ENCODE results near the gene FNDC3B. TPM values are rescaled to one million over a fixed set of nuclear protein-coding genes. Genes with fewer than 3 reads are reported as not detected.
A peak's percentile ranks its signal among the peaks of the same experiment; 100 is the strongest.

FNDC3B gene
- total and polyA plus RNA-seq, 9 of the 15 experiments (the other 6 are each of a cell fraction or from before 2014, with no cell fraction given): 7.0 to 35.8 (median 16.2) TPM

DNA sequence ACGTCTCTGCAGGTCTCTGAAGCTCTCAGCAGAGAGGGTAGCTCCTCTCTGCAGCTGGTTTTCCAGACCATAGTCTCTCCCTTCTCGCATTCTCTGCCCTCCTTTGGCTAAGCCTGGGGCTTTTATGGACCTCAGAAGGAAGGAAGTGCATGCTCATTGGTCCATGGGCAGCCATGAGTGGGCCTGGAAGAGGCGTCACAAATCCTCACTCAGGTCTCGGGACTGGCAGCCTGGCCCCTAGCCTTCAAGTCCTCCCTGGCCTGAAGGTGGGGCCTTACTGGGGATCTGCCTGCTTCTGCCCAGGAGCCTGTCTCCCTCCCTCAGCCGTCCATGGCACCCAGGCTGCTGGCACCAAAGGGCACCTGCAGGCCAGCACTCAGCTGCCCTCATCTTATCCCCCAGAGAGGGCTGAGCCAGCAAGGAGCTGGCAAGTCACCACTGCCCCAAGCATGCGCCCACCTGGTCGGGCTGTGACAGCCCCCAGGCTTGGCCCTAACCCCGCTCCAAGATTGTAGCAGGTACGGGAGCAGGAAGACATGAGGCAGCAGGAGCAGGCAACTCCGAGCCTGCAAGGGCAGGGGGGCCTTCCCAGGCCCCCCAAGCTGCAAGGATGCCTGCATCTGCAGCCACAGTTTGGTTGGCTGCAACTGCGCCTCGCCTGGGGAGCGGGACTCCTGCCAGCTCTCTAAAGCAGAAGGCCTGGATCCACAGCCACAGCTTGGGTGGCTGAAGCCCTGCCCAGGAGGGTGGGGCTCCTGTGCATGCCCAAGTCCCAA is 371.5 kb downstream of the FNDC3B start:
- no peak for FAIRE-seq
- 17% methylated on average over 13 of the region's 13 CpGs for WGBS (ENCODE audit: insufficient coverage, low coverage, missing lambda C conversion rate)
- no peaks in the 10 kb centered on the region for H3K9me3 ChIP-seq (replicated peaks; ENCODE audit: control insufficient read depth, insufficient read depth, low read depth, low read length)

More for the DNA sequence above, 371.5 kb downstream of the FNDC3B start:
- in situ Hi-C loops (cut with MboI): no loop called here
- Histone ChIP-seq H3K9ac (ENCODE audit: insufficient read depth in 1 of 2, low read depth in 2 of 2, low read length in 2 of 2) (no peak overlapping the region), H3K4me1 (replicated peaks in 1 of 2; ENCODE audit: control insufficient read depth in 2 of 2, insufficient read depth in 2 of 2, low read length in 2 of 2) (peaks cover 0 to 8% of the 10 kb centered on the region in 2 experiments; a peak in 1 of 5 replicates), H3K27ac (ENCODE audit: extremely low read depth, low read depth, low read length) (no peak overlapping the region), H3K27me3 (ENCODE audit: control insufficient read depth in 2 of 2, insufficient read depth in 2 of 2, low read length in 2 of 2) (peaks cover 8 to 17% of the 10 kb centered on the region in 2 experiments; a peak in 4 of 5 replicates), H4K20me1 (replicated peaks; ENCODE audit: control insufficient read depth, insufficient read depth, low read length) (no peaks in the 10 kb centered on the region), H3K4me3 (no peak overlapping the region), H3K9me1 (ENCODE audit: control insufficient read depth, insufficient read depth, low read length) (no peaks in the 10 kb centered on the region), H3K36me3 (ENCODE audit: control insufficient read depth, insufficient read depth, low read length) (no peaks in the 10 kb centered on the region), H3K4me2 (ENCODE audit: insufficient read depth, low read length) (no peak overlapping the region), H2AFZ (ENCODE audit: low read depth, low read length) (no peak overlapping the region), H3K79me2 (ENCODE audit: control insufficient read depth, insufficient read depth, low read length) (no peaks in the 10 kb centered on the region)
- ChIA-PET POLR2A (interaction anchor here (0.6 kb wide), 2 partner anchors 19 to 572 kb away, joined by 3 read pairs; no protein-coding TSS in a partner anchor), CTCF (ENCODE audit: low intra/inter-chr PET ratio) (no interaction called here)
- DNase-seq (ENCODE audit: extremely low read depth in 1 of 4, low spot score in 3 of 4) (no peak), ATAC-seq (peak; percentile 45; the same call in 1 of the 3 replicates)
- intact Hi-C loops (cut with micrococcal nuclease): loop anchor here (5.0 kb wide), 1 partner anchor 186 kb away; no protein-coding TSS in a partner anchor
- TF ChIP-seq, protein P1, sequence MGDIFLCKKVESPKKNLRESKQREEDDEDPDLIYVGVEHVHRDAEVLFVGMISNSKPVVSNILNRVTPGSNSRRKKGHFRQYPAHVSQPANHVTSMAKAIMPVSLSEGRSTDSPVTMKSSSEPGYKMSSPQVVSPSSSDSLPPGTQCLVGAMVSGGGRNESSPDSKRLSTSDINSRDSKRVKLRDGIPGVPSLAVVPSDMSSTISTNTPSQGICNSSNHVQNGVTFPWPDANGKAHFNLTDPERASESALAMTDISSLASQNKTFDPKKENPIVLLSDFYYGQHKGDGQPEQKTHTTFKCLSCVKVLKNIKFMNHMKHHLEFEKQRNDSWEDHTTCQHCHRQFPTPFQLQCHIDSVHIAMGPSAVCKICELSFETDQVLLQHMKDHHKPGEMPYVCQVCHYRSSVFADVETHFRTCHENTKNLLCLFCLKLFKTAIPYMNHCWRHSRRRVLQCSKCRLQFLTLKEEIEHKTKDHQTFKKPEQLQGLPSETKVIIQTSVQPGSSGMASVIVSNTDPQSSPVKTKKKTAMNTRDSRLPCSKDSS (IDR thresholded peaks at IDR 0.05; ENCODE audit: low read depth, partially characterized antibody): no peak
- no peak for TF ChIP-seq FUS (optimal IDR thresholded peaks at IDR 0.05; ENCODE audit: low read depth, low read length)
- no peak for TF ChIP-seq ZNF3 (CRISPR knock-in tag; IDR thresholded peaks at IDR 0.05)
- no peak for TF ChIP-seq ZNF699 (CRISPR knock-in tag; IDR thresholded peaks at IDR 0.05; ENCODE audit: insufficient replicate concordance)
- no peak for TF ChIP-seq ZNF124 (CRISPR knock-in tag; IDR thresholded peaks at IDR 0.05)
- no peak for TF ChIP-seq ZNF408 (CRISPR knock-in tag; IDR thresholded peaks at IDR 0.05; ENCODE audit: low read depth)
- TF ChIP-seq ILF3 (IDR thresholded peaks at IDR 0.05; ENCODE audit: borderline replicate concordance): no peak
- no peak for TF ChIP-seq MYNN (IDR thresholded peaks at IDR 0.05)
- no peak for TF ChIP-seq MYNN (CRISPR knock-in tag; IDR thresholded peaks at IDR 0.05)
- TF ChIP-seq SETDB1 (IDR thresholded peaks at IDR 0.05; ENCODE audit: low read length): no peak
- no peak for TF ChIP-seq POLR3G (IDR thresholded peaks at IDR 0.05; ENCODE audit: extremely low read depth, insufficient read length, insufficient replicate concordance)
- TF ChIP-seq PCBP2 (IDR thresholded peaks at IDR 0.05; ENCODE audit: low read depth, low read length, poor library complexity, severe bottlenecking): no peak
- TF ChIP-seq RB1 (IDR thresholded peaks at IDR 0.05; ENCODE audit: low read depth): no peak
- TF ChIP-seq OTX1 (CRISPR knock-in tag; IDR thresholded peaks at IDR 0.05): no peak
- no peak for TF ChIP-seq NFRKB (IDR thresholded peaks at IDR 0.05; ENCODE audit: low read depth)
- TF ChIP-seq ZNF551 (CRISPR knock-in tag; IDR thresholded peaks at IDR 0.05): no peak
- no peak for TF ChIP-seq RBM39 (optimal IDR thresholded peaks at IDR 0.05; ENCODE audit: low read depth, low read length)
- TF ChIP-seq TAF9B (IDR thresholded peaks at IDR 0.05; ENCODE audit: partially characterized antibody): no peak
- TF ChIP-seq NUFIP1 (IDR thresholded peaks at IDR 0.05; ENCODE audit: partially characterized antibody): no peak
- BruUV-seq (replicated peaks): no TSS peak
